ENCODE measurements around the gene RWDD1. TPM values are rescaled to one million over a fixed set of nuclear protein-coding genes. Genes with fewer than 3 reads are reported as not detected.

The RWDD1 gene
- total RNA-seq, 2 donors from 2014 or later: 19.5 to 51.0 TPM

DNA sequence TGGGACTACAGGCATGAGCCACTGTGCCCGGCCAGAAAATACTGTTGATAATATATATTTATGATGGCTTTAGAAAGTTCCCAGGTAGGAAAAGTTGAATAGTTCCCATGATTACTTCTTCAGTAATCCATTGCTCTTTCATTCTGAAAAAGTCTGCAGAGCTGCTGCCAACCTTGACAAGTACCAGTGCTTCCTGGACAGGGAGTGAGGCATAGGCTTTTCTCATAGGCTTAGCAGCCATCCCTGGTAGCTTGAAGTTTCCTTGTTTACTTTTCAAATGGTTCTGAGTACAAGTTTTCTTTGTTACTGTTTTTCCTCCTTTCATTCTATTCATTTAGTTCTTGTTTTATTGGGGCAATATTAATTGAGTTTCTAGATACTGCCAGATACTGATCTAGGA lies 7.8 kb downstream of the RWDD1 start:
- Histone ChIP-seq H3K36me3 (no peaks in the 10 kb centered on the region), H3K27ac (no peak overlapping the region), H3K4me3 (no peak overlapping the region), H3K4me1 (ENCODE audit: control insufficient read depth in 1 of 2, low read depth in 2 of 2) (no peaks in the 10 kb centered on the region), H3K9me3 (no peaks in the 10 kb centered on the region), H3K27me3 (replicated peaks; ENCODE audit: insufficient read depth) (no peaks in the 10 kb centered on the region)
- DNase-seq (ENCODE audit: low spot score) (no peak), ATAC-seq (ENCODE audit: insufficient number of reproducible peaks, low FRiP score, low read depth) (no peak)
- TF ChIP-seq, protein P1, sequence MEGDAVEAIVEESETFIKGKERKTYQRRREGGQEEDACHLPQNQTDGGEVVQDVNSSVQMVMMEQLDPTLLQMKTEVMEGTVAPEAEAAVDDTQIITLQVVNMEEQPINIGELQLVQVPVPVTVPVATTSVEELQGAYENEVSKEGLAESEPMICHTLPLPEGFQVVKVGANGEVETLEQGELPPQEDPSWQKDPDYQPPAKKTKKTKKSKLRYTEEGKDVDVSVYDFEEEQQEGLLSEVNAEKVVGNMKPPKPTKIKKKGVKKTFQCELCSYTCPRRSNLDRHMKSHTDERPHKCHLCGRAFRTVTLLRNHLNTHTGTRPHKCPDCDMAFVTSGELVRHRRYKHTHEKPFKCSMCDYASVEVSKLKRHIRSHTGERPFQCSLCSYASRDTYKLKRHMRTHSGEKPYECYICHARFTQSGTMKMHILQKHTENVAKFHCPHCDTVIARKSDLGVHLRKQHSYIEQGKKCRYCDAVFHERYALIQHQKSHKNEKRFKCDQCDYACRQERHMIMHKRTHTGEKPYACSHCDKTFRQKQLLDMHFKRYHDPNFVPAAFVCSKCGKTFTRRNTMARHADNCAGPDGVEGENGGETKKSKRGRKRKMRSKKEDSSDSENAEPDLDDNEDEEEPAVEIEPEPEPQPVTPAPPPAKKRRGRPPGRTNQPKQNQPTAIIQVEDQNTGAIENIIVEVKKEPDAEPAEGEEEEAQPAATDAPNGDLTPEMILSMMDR (IDR thresholded peaks at IDR 0.05): no peak

DNA sequence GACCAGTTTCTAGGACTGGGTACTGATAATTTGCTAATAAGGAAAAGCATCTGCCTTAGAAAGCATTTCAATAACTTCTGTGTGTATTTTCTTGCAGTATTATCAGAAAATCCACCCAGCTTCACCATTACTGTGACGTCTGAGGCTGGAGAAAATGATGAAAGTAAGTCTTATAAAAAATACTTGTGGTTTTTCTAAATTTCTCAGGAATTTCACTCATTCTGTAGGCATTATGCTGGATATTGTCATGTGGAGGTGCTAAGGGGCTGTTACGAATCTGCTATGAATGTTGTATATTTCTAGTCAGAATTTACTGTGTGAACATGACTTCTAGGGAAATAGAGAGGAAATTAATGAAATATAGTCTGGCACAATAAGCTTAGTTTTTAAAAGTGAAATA lies 8.9 kb downstream of the RWDD1 start:
- H3K27me3 ChIP-seq (replicated peaks; ENCODE audit: insufficient read depth): no peaks in the 10 kb centered on the region
- no peaks in the 10 kb centered on the region for H3K9me3 ChIP-seq
- no peak overlapping the region for H3K27ac ChIP-seq
- DNase-seq (ENCODE audit: low spot score) (no peak), ATAC-seq (ENCODE audit: insufficient number of reproducible peaks, low FRiP score, low read depth) (no peak)
- H3K4me3 ChIP-seq: no peak overlapping the region
- no peaks in the 10 kb centered on the region for H3K36me3 ChIP-seq
- TF ChIP-seq, protein P1 (IDR thresholded peaks at IDR 0.05): no peak
- no peaks in the 10 kb centered on the region for H3K4me1 ChIP-seq (ENCODE audit: control insufficient read depth in 1 of 2, low read depth in 2 of 2)

DNA sequence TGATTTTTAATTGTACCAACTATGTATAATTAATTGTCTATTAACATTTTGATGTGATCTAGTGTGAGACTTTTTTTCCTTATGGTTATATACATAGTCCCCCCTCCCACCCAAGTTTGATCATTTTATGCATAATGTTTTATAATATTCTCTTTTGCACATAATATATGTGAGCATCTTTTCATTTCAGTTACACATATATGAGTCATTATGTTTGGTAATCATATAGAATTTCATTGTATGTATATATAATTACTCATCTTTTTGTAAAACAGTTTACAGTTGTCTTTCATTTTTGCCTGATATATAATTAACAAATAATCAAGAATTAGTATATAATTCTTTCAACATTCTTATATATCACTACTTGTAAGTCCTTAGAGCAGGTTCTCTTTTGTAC lies 15.0 kb downstream of the RWDD1 start:
- H3K36me3 ChIP-seq: peaks cover 23% of the 10 kb centered on the region
- no peak overlapping the region for H3K27ac ChIP-seq
- DNase-seq (ENCODE audit: low spot score) (no peak), ATAC-seq (ENCODE audit: insufficient number of reproducible peaks, low FRiP score, low read depth) (no peak)
- H3K9me3 ChIP-seq: no peaks in the 10 kb centered on the region
- TF ChIP-seq, protein P1 (IDR thresholded peaks at IDR 0.05): no peak
- H3K4me1 ChIP-seq (ENCODE audit: control insufficient read depth in 1 of 2, low read depth in 2 of 2): no peaks in the 10 kb centered on the region
- H3K27me3 ChIP-seq (replicated peaks; ENCODE audit: insufficient read depth): no peaks in the 10 kb centered on the region
- H3K4me3 ChIP-seq: no peak overlapping the region

DNA sequence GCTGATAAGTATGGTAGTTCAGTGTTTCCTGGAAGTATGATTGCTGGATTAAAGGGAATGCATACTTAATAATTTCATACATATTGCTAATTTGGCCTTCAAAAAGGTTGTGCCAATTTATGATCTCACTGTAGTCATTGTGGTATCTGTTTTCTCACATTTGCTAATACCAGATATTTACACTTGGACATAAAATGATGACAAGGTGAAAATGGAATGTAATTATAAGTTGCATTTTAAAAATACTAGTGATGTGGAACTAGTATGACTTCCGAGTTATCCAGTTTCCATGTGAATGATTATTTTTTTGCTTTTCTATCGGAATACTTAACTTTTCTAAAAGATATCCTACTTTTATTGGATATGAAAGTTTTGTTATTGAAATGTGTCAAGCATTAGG lies 15.4 kb downstream of the RWDD1 start:
- Histone ChIP-seq H3K36me3 (peaks cover 28% of the 10 kb centered on the region), H3K4me3 (no peak overlapping the region), H3K27me3 (replicated peaks; ENCODE audit: insufficient read depth) (no peaks in the 10 kb centered on the region), H3K4me1 (ENCODE audit: control insufficient read depth in 1 of 2, low read depth in 2 of 2) (no peaks in the 10 kb centered on the region), H3K27ac (no peak overlapping the region), H3K9me3 (no peaks in the 10 kb centered on the region)
- ATAC-seq (ENCODE audit: insufficient number of reproducible peaks, low FRiP score, low read depth) (no peak), DNase-seq (ENCODE audit: low spot score) (no peak)
- TF ChIP-seq, protein P1 (IDR thresholded peaks at IDR 0.05): no peak

DNA sequence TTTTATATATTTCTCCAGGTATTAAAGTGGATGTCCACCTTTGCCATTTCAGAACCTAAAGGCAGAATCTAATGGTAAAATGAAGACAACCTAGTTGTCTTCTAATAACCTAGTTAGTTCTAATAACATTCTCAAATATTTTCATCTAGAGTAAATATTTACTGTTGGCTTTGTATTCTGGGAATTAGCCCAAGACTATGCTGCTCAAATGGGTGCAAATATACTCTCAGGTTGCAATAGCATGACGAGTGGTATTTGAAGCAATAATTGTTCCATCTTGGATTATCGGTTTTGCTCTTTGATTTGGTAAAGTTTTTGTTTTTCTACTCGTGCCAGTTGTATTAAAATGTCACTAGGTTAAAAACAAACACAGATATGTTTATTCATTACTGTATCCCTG lies 23.9 kb downstream of the RWDD1 start:
- TF ChIP-seq, protein P1 (IDR thresholded peaks at IDR 0.05): no peak
- Histone ChIP-seq H3K27ac (no peak overlapping the region), H3K36me3 (peaks cover 34% of the 10 kb centered on the region), H3K4me3 (no peak overlapping the region), H3K4me1 (ENCODE audit: control insufficient read depth in 1 of 2, low read depth in 2 of 2) (no peaks in the 10 kb centered on the region), H3K9me3 (no peaks in the 10 kb centered on the region), H3K27me3 (replicated peaks; ENCODE audit: insufficient read depth) (no peaks in the 10 kb centered on the region)
- ATAC-seq (ENCODE audit: insufficient number of reproducible peaks, low FRiP score, low read depth): no peak
- DNase-seq (ENCODE audit: low spot score): no peak

Measured in thoracic aorta (tissue), 2 donors.